A549 (cell line): ENCODE data around the gene NRXN2. TPM values are rescaled to one million over a fixed set of nuclear protein-coding genes. Genes with fewer than 3 reads are reported as not detected.

Experiments
- ATAC-seq, 2 experiments: fragments of 200-7000 bp in 1 of 2; fragments of >200 bp in 1 of 2; cut with Nextera tagmentation in 1 of 2; cut with Tn5 transposase in 1 of 2; 3 replicates each; pipeline versions ENCODE4 v1.8.0 to v1.9.1; 2018 to 2020; ENCODE audit warnings: mild to moderate bottlenecking in 1 of 2, moderate library complexity in 1 of 2
- CTCF ChIA-PET: fragments of 300-600 bp; sonication (Branson Sonifier 250); formaldehyde crosslinking; extraction: SDS; loops from one replicate; lab custom pipeline; 2021; ENCODE audit warnings: antibody characterized with exemption, inconsistent platforms; lab: Yijun Ruan, JAX
- POLR2A ChIA-PET: fragments of 350-600 bp; formaldehyde crosslinking; extraction: SDS; loops from one replicate; lab custom pipeline; 2021; ENCODE audit warnings: antibody characterized with exemption, inconsistent platforms; lab: Yijun Ruan, JAX
- DNase-seq, 2 experiments: peaks; one replicate each; pipeline versions ENCODE4 v3.0.0 to v3.0.0-alpha.2; 2011 to 2016; ENCODE audit warnings: low read depth in 1 of 2, low spot score in 1 of 2
- FAIRE-seq: peaks from 2 replicates; lab custom pipeline; 2011; peaks lifted over from hg19 to GRCh38; lab: Jason Lieb, UNC
- H3K27ac ChIP-seq, 2 experiments: fragments of >200 bp; sonication (Bioruptor Twin); formaldehyde crosslinking; 3 replicates each; pipeline ENCODE4 v1.5.1; 2016 to 2017
- H3K4me1 ChIP-seq: fragments of >200 bp; sonication (Bioruptor Twin); formaldehyde crosslinking; 3 replicates; pipeline ENCODE4 v1.6.1; 2016
- H3K4me2 ChIP-seq: fragments of >200 bp; sonication (Bioruptor Twin); formaldehyde crosslinking; 3 replicates; pipeline ENCODE4 v1.6.1; 2016
- H3K4me3 ChIP-seq: fragments of >200 bp; sonication (Bioruptor Twin); formaldehyde crosslinking; 3 replicates; pipeline ENCODE4 v1.5.1; 2016
- H3K9me3 ChIP-seq: fragments of >200 bp; sonication (Bioruptor Twin); formaldehyde crosslinking; 3 replicates; pipeline ENCODE4 v1.6.1; 2016
- BCL3 ChIP-seq: fragments of >200 bp; sonication (Bioruptor Twin); formaldehyde crosslinking; IDR thresholded peaks from 3 replicates; pipeline ENCODE4 v1.6.1; 2016
- CHD4 ChIP-seq: fragments of 200-600 bp; sonication (generic); IDR thresholded peaks from 2 replicates; pipeline ENCODE4 v1.6.1; 2016; ENCODE audit warnings: antibody characterized with exemption, mild to moderate bottlenecking, borderline replicate concordance
- ELK1 ChIP-seq: fragments of 150-350 bp; IDR thresholded peaks from 2 replicates; pipeline ENCODE4 v1.6.1; 2014; ENCODE audit warnings: low read depth, mild to moderate bottlenecking, low read length
- FOSL2 ChIP-seq, 2 experiments: fragments of 450-650 bp in 1 of 2; fragments of >200 bp in 1 of 2; sonication (Bioruptor Twin) in 1 of 2; formaldehyde crosslinking; IDR thresholded peaks; 2 replicates each; pipeline versions ENCODE4 v1.5.0 to v1.6.1; 2016 to 2020; ENCODE audit warnings: mild to moderate bottlenecking in 1 of 2, moderate library complexity in 1 of 2
- HES2 ChIP-seq: fragments of >200 bp; sonication (Bioruptor Twin); formaldehyde crosslinking; IDR thresholded peaks from 2 replicates; pipeline ENCODE4 v1.6.1; 2016
- JUN ChIP-seq, 2 experiments: fragments of >200 bp; sonication (Bioruptor Twin); formaldehyde crosslinking; IDR thresholded peaks; 2 replicates in 1 of 2; 3 replicates in 1 of 2; pipeline ENCODE4 v1.6.1; 2016 to 2017
- JUNB ChIP-seq: fragments of >200 bp; sonication (Bioruptor Twin); formaldehyde crosslinking; IDR thresholded peaks from 2 replicates; pipeline ENCODE4 v1.6.1; 2016
- MAFK ChIP-seq: fragments of 450-650 bp; IDR thresholded peaks from 2 replicates; pipeline ENCODE4 v1.6.1; 2014; ENCODE audit not compliant: partially characterized antibody
- NR3C1 ChIP-seq: fragments of >200 bp; sonication (Bioruptor Twin); formaldehyde crosslinking; IDR thresholded peaks from 3 replicates; pipeline ENCODE4 v1.6.1; 2017
- REST ChIP-seq: fragments of 200-600 bp; sonication (generic); IDR thresholded peaks from 2 replicates; pipeline ENCODE4 v1.6.1; 2016; ENCODE audit warnings: antibody characterized with exemption, mild to moderate bottlenecking, moderate library complexity
- ZSCAN20 ChIP-seq: fragments of 250-450 bp; sonication (Bioruptor Pico); IDR thresholded peaks from 2 replicates; pipeline ENCODE4 v1.8.0; 2022; ENCODE audit warnings: mild to moderate bottlenecking, moderate library complexity
- WGBS: methylation state at CpG from one replicate; pipeline ENCODE4 v1.1.6; 2017; ENCODE audit errors: missing lambda C conversion rate; 5-methylcytosine and 5-hydroxymethylcytosine counted together
- polyA plus RNA-seq, 4 experiments: library from polyadenylated mRNA; depleted of rRNA in 3 of 4; stranded (reverse); fragments of >200 nt; fragmentation: RNase III in 1 of 4; extraction: RNeasy Plus Mini Kit Qiagen cat#74134 plus additional on column Dnase treatment in 1 of 4; gene quantifications; 2 replicates in 3 of 4; 3 replicates in 1 of 4; pipeline ENCODE4 v1.2.3, GENCODE V29; 2011 to 2017

The NRXN2 gene
- polyA plus RNA-seq, 2 of the 4 experiments (the other 2 are of a cell fraction): 0.04 TPM; not detected in 1

GRCh38 chr11:64687204-64687603 lies 35.8 kb downstream of the NRXN2 start:
- Histone ChIP-seq H3K4me1 (no peaks in the 10 kb centered on the region), H3K9me3 (no peaks in the 10 kb centered on the region), H3K4me3 (no peak overlapping the region), H3K4me2 (no peak overlapping the region), H3K27ac (no peak overlapping the region)
- no peak for TF ChIP-seq JUN (IDR thresholded peaks at IDR 0.05)
- ATAC-seq: no peak
- no peak for DNase-seq
- WGBS: 40% methylated on average over 5 of the region's 6 CpGs
- no peak for FAIRE-seq
- ChIA-PET CTCF (interaction anchor here (0.6 to 5.4 kb wide), 10 partner anchors 18 to 239 kb away, joined by 3 to 88 read pairs (median 10); partner anchors contain the start of genes NRXN2 and RASGRP2), POLR2A (no interaction called here)

GRCh38 chr11:64686466-64687170 lies 36.4 kb downstream of the NRXN2 start:
- ATAC-seq (no peak), FAIRE-seq (no peak), DNase-seq (no peak)
- H3K27ac ChIP-seq: no peak overlapping the region
- no peaks in the 10 kb centered on the region for H3K9me3 ChIP-seq
- ChIA-PET POLR2A (no interaction called here), CTCF (interaction anchor here (0.6 to 5.4 kb wide), 8 partner anchors 11 to 55 kb away, joined by 3 to 88 read pairs (median 4); partner anchors contain the start of gene RASGRP2)
- no peak overlapping the region for H3K4me3 ChIP-seq
- 59% methylated on average over 9 of the region's 9 CpGs for WGBS
- H3K4me1 ChIP-seq: no peaks in the 10 kb centered on the region
- H3K4me2 ChIP-seq: no peak overlapping the region
- TF ChIP-seq ZSCAN20 (CRISPR knock-in tag) (no peak), BCL3 (no peak), JUN (IDR thresholded peaks at IDR 0.05) (no peak), ELK1 (no peak), CHD4 (no peak), NR3C1 (no peak), HES2 (no peak), REST (no peak), FOSL2 (IDR thresholded peaks at IDR 0.05) (no peak), FOSL2 (CRISPR knock-in tag; IDR thresholded peaks at IDR 0.05) (no peak)
- TF ChIP-seq, all 56 proteins: peak for 0

GRCh38 chr11:64685536-64685935 lies 37.5 kb downstream of the NRXN2 start:
- ChIA-PET CTCF (interaction anchor here (1.0 to 5.4 kb wide), 5 partner anchors 20 to 56 kb away, joined by 3 to 88 read pairs (median 5); partner anchors contain the start of gene RASGRP2), POLR2A (no interaction called here)
- no peak overlapping the region for H3K4me3 ChIP-seq
- H3K9me3 ChIP-seq: no peaks in the 10 kb centered on the region
- TF ChIP-seq ELK1 (no peak), JUNB (no peak), CHD4 (no peak), MAFK (no peak)
- H3K4me2 ChIP-seq: no peak overlapping the region
- no peak for ATAC-seq
- no peak overlapping the region for H3K27ac ChIP-seq
- no peak for DNase-seq
- no peaks in the 10 kb centered on the region for H3K4me1 ChIP-seq
- FAIRE-seq: no peak
- 77% methylated on average over 18 of the region's 18 CpGs for WGBS
